Stomach (tissue), 9 donors: ENCODE results near the gene THBS3. TPM values are rescaled to one million over a fixed set of nuclear protein-coding genes. Genes with fewer than 3 reads are reported as not detected.
"Not testable (repeated sequence)": the region's sequence is repeated elsewhere in the genome, so short reads cannot be mapped to it uniquely, and the experiment has no call there.

Experiments used
- DNase-seq, 2 donors: peaks; one replicate each; pipeline versions ENCODE4 v3.0.0 to v3.0.0-alpha.2; 2013 to 2019
- H3K27ac ChIP-seq, 5 donors: fragments of 200-600 bp in 4 of 5; sonication (generic) in 4 of 5; one replicate each; pipeline ENCODE4 v1.5.1; 2013 to 2019; ENCODE audit warnings: mild to moderate bottlenecking in 1 of 5, moderate library complexity in 1 of 5
- H3K27me3 ChIP-seq, 3 donors: fragments of 200-600 bp; sonication (generic); one replicate each; pipeline ENCODE4 v1.5.1; 2017 to 2019; ENCODE audit warnings: mixed run types in 1 of 3
- H3K36me3 ChIP-seq, 4 donors: fragments of 200-600 bp; sonication (generic); 1 replicate in 3 of 4; 2 replicates in 1 of 4; pipeline ENCODE4 v1.5.1; 2016 to 2019
- H3K4me1 ChIP-seq, 4 donors: fragments of 200-600 bp; sonication (generic); one replicate each; pipeline ENCODE4 v1.5.1; 2016 to 2019
- H3K4me3 ChIP-seq, 4 donors: fragments of 200-600 bp; sonication (generic) in 3 of 4; one replicate each; pipeline ENCODE4 v1.5.1; 2016 to 2019; ENCODE audit warnings: mild to moderate bottlenecking in 1 of 4
- H3K9me3 ChIP-seq, 4 donors: fragments of 200-600 bp; sonication (generic); one replicate each; pipeline ENCODE4 v1.5.1; 2016 to 2019
- CTCF ChIP-seq, 7 experiments: fragments of 450-650 bp in 4 of 7; fragments of 200-600 bp in 3 of 7; sonication (generic) in 3 of 7; IDR thresholded peaks; one replicate each; pipeline ENCODE4 v1.5.1; 2016 to 2019; ENCODE audit warnings: antibody characterized with exemption in 7 of 7, control low read depth in 2 of 7, mild to moderate bottlenecking in 1 of 7
- EP300 ChIP-seq: sonication (generic); formaldehyde crosslinking; IDR thresholded peaks from one replicate; pipeline ENCODE4 v1.6.1; 2017; ENCODE audit warnings: antibody characterized with exemption
- POLR2A ChIP-seq, 4 donors: fragments of 450-650 bp; IDR thresholded peaks; one replicate each; pipeline ENCODE4 v1.6.1; 2016; ENCODE audit warnings: antibody characterized with exemption in 4 of 4, control low read depth in 2 of 4, mild to moderate bottlenecking in 1 of 4, moderate library complexity in 1 of 4
- POLR2AphosphoS5 ChIP-seq, 3 donors: sonication (generic); formaldehyde crosslinking; IDR thresholded peaks; one replicate each; pipeline ENCODE4 v1.6.1; 2016; ENCODE audit warnings: antibody characterized with exemption in 3 of 3
- WGBS, 5 donors: extraction: QIAGEN DNeasy Blood & Tissue Kit in 3 of 5; methylation state at CpG; one replicate each; pipeline versions ENCODE4 v1.1.5 to v1.1.7; 2013 to 2018; 5-methylcytosine and 5-hydroxymethylcytosine counted together
- intact Hi-C: fragments of 100-400 bp; cut with DNase I; formaldehyde crosslinking; loops from one replicate; pipeline ENCODE4 v1.15.1; 2023; ENCODE audit warnings: low total_unique reads
- polyA plus RNA-seq, 3 donors: library from polyadenylated mRNA; stranded (reverse); fragments of 200-250 nt; gene quantifications; one replicate each; pipeline ENCODE4 v1.2.3, GENCODE V29; 2013
- total RNA-seq, 5 donors: library from RNA; depleted of rRNA; stranded (reverse); fragments of >200 nt; gene quantifications; one replicate each; pipeline versions ENCODE4 v1.1.0 to v1.2.3, GENCODE V29; 2014 to 2016
- donor health status: healthy with polysubstance abuse.
- donor health status: Bipolar disorder and iron deficiency.
- donor health status: healthy.

THBS3 gene
- total and polyA plus RNA-seq, 8 donors: 11.0 to 65.9 (median 23.2) TPM

- H3K36me3 ChIP-seq: peaks cover 0 to 4% (median 3%) of the 10 kb centered on the region in 4 donors
- peak in 1 of 2 donors; percentile 50 for DNase-seq
- peak overlapping the region; percentile 60 to 67 (median 64) for H3K4me3 ChIP-seq
- peaks cover 32 to 61% (median 40%) of the 10 kb centered on the region in 4 donors for H3K4me1 ChIP-seq
- no peaks in the 10 kb centered on the region for H3K9me3 ChIP-seq
- 33 to 59% (median 44%) methylated on average over 4 to 17 of the region's 17 CpGs for WGBS, 5 donors
- TF ChIP-seq POLR2A (IDR thresholded peaks at IDR 0.05): no peak
- no peak for TF ChIP-seq CTCF (IDR thresholded peaks at IDR 0.05)
- TF ChIP-seq POLR2AphosphoS5 (IDR thresholded peaks at IDR 0.05): peak in 1 of 3 donors; percentile 16
- peak overlapping the region; percentile 88 to 98 (median 95) for H3K27ac ChIP-seq
- H3K27me3 ChIP-seq: no peaks in the 10 kb centered on the region
- intact Hi-C loops: no loop called here
These were observed 15.8 kb downstream of the THBS3 start for GRCh38 chr1:155191904-155192303.

GRCh38 chr1:155189926-155190325, 17.8 kb downstream of the THBS3 start:
- H3K27me3 ChIP-seq, intact Hi-C loops, H3K9me3 ChIP-seq, DNase-seq, H3K36me3 ChIP-seq: not testable (repeated sequence)
- H3K4me1 ChIP-seq: peaks cover 40 to 61% (median 46%) of the 10 kb centered on the region in 4 donors
- H3K4me3 ChIP-seq: peak overlapping the region; percentile 27 to 52 (median 45)
- peak overlapping the region; percentile 67 to 81 (median 79) for H3K27ac ChIP-seq
- 35 to 74% (median 57%) methylated on average over 20 to 27 of the region's 45 CpGs; no CpG with 5 or more reads in 1 of the 5 donors for WGBS, 5 donors

- Histone ChIP-seq H3K4me1 (peaks cover 30 to 59% (median 41%) of the 10 kb centered on the region in 4 donors), H3K9me3 (no peaks in the 10 kb centered on the region), H3K4me3 (peak overlapping the region; percentile 24 to 50 (median 34)), H3K36me3 (no peaks in the 10 kb centered on the region), H3K27ac (peak overlapping the region; percentile 72 to 90 (median 79)), H3K27me3 (no peaks in the 10 kb centered on the region)
- TF ChIP-seq EP300 (no peak), POLR2A (IDR thresholded peaks at IDR 0.05) (no peak), CTCF (IDR thresholded peaks at IDR 0.05) (no peak), POLR2AphosphoS5 (IDR thresholded peaks at IDR 0.05) (no peak)
- WGBS, 5 donors: 23 to 73% (median 45%) methylated on average over 3 to 14 of the region's 14 CpGs
- no peak for DNase-seq
- intact Hi-C loops: no loop called here
These were observed 19.4 kb downstream of the THBS3 start for GRCh38 chr1:155188268-155188667.

- peak in 2 of 3 donors; percentile 23 to 30 for TF ChIP-seq POLR2AphosphoS5 (IDR thresholded peaks at IDR 0.05)
- no peak for TF ChIP-seq POLR2A (IDR thresholded peaks at IDR 0.05)
- no peak for TF ChIP-seq CTCF (IDR thresholded peaks at IDR 0.05)
- no peak for TF ChIP-seq EP300
- intact Hi-C loops: no loop called here
- H3K27me3 ChIP-seq: no peaks in the 10 kb centered on the region
- WGBS, 5 donors: 38 to 58% (median 48%) methylated on average over 15 to 16 of the region's 16 CpGs
- peak overlapping the region; percentile 72 to 90 (median 79) for H3K27ac ChIP-seq
- H3K9me3 ChIP-seq: no peaks in the 10 kb centered on the region
- H3K4me1 ChIP-seq: peaks cover 29 to 51% (median 34%) of the 10 kb centered on the region in 4 donors
- DNase-seq: no peak
- H3K36me3 ChIP-seq: no peaks in the 10 kb centered on the region
- H3K4me3 ChIP-seq: peak overlapping the region; percentile 24 to 50 (median 34)
These were observed 20.2 kb downstream of the THBS3 start for GRCh38 chr1:155187456-155187891.

GRCh38 chr1:155186794-155187455, 20.8 kb downstream of the THBS3 start:
- WGBS, 5 donors: 30 to 59% (median 36%) methylated on average over 13 to 14 of the region's 14 CpGs
- peak overlapping the region; percentile 72 to 90 (median 79) for H3K27ac ChIP-seq
- no peak for TF ChIP-seq EP300
- no peak for TF ChIP-seq CTCF (IDR thresholded peaks at IDR 0.05)
- TF ChIP-seq POLR2A (IDR thresholded peaks at IDR 0.05): no peak
- peak in 1 of 3 donors; percentile 2 for TF ChIP-seq POLR2AphosphoS5 (IDR thresholded peaks at IDR 0.05)
- H3K27me3 ChIP-seq: no peaks in the 10 kb centered on the region
- DNase-seq: peak; percentile 49 to 60
- no peaks in the 10 kb centered on the region for H3K9me3 ChIP-seq
- peaks cover 30 to 52% (median 37%) of the 10 kb centered on the region in 4 donors for H3K4me1 ChIP-seq
- H3K36me3 ChIP-seq: peaks cover 0 to 1% (median 0%) of the 10 kb centered on the region in 4 donors
- H3K4me3 ChIP-seq: peak overlapping the region; percentile 24 to 50 (median 34)
- intact Hi-C loops: no loop called here
